GM19372 (cell line): ENCODE results near the gene SHOC2.
A peak's percentile ranks its signal among the peaks of the same experiment; 100 is the strongest.

Experiments
- ATAC-seq: cut with Tn5 transposase; IDR thresholded peaks from one replicate; pipeline ENCODE4 v1.9.1; 2021; ENCODE audit warnings: mild to moderate bottlenecking, low read depth, moderate library complexity; ENCODE audit not compliant: unreplicated experiment

SHOC2 gene

DNA sequence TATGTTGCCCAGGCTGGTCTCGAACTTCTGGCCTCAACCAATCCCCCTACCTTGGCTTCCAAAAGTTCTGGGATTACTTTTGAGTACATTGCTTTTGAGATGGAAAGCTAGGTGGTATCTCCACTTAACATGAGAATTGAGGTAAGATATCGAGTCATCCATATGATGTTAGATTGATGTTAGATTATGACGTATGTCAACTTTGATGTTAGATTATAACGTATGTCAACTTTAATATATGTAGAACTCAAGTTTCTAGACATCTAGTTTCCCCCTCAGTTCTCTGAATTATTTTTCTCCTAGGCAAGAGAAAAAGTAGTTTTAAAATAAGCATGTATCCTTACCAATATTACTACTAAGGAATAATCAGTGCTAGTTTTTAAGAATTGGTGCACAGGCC lies 20.0 kb downstream of the SHOC2 start:
- no peak for ATAC-seq

DNA sequence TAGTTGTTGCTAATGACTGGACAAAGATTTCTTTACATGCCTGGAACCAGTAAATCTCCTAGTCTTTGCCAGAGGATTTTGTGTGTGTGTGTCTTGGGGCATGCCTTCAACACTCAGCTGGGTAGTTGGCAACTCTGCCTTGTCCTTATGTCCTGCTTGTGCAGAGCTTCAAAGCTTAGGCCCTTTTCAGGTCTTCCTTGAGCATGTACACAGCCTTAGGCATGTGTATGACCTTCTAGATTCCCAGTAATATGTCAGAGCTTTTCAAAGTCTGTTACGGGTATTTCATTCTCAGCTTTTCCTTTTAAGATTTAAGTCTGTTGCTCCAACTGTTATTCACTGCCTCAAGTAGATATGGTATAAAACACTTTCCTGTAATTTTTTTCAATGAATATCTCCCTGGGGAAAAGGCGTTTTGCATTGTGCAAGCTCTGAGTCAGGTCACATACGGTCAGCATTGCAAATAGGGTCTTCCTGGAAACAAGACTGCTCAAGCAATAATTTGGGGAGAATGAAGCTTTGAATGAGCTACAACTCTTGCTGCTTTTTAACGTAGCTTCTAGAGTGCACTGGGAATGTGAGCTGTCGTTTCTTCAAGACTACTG lies 25.5 kb downstream of the SHOC2 start:
- no peak for ATAC-seq

DNA sequence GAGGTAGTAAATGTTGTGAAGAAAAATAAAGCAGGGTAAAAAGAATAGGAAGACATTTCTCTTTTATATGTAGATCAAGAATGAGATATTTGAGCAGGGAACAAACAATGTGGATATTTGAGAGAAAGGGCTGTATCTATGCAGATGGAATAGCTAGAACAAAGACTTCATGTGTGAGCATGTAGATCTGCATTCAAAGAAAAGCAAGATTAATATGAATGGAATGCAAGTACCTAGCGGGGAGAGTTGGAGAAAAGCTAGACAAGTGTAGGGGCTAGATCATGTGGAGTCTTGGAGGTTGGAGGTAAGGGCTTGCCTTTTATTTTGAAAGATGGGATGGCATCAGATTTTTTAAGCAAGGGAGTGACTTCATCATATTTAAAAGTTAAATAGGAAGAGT lies 27.1 kb downstream of the SHOC2 start:
- no peak for ATAC-seq

DNA sequence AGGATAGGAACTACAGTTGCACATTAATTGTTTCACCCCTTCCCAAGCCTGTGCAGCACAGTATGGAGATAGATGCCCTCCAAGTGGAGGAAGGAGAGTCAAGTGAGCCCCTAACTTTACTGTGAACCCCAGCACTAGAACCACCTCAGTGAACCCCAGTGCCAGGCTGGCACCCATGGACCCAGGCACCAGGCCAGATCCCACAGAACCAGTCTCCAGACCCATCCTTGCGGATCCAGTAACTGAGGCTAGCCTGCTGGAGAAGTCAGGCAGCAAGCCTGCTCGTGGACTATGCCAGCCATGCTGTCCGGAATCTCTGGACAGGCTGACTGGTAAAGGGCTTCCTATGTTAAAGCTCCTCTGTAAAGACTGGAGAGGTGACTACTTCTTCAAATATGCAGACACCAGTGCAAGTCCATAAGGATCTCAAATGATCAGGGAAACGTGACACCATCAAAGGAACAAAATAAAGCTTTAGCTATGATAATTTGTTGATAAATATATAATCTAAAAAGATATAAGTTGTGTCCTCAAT lies 27.7 kb downstream of the SHOC2 start:
- ATAC-seq = no peak

DNA sequence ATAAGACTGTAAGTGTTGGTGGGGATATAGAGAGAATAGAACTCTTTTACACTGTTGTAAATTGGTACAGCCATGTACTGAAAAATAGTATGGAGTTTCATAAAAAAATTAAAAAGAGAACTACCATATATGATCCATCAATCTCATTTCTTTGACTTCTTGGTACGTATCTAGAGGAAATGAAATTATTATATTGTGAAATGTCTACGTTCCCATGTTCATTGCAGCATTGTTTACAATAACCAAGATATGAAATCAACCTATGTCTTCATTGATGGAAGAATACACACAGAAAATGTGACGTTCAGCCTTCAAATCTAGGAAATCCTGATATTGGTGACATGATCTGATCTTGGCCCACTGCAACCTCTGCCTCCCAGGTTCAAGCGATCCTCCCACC lies 32.0 kb downstream of the SHOC2 start:
- no peak for ATAC-seq

DNA sequence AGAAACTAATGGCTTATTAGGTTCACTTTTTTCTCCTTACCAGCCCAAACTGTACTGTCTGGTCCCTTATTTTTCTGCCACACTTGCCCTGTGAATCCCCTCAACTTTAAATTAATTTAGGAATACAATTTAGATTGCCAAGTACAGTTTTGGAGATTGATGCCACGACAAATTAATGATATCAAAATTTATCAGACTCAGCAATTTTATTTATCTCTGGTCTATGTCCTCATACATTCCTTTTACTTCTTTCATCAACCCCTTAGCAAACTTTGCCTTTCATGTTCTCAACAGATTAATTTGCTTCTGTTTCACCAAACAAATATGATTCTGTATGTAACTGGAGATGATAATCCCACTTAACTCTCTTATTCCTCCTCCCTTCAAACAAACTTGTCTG lies 38.2 kb downstream of the SHOC2 start:
- no peak for ATAC-seq

DNA sequence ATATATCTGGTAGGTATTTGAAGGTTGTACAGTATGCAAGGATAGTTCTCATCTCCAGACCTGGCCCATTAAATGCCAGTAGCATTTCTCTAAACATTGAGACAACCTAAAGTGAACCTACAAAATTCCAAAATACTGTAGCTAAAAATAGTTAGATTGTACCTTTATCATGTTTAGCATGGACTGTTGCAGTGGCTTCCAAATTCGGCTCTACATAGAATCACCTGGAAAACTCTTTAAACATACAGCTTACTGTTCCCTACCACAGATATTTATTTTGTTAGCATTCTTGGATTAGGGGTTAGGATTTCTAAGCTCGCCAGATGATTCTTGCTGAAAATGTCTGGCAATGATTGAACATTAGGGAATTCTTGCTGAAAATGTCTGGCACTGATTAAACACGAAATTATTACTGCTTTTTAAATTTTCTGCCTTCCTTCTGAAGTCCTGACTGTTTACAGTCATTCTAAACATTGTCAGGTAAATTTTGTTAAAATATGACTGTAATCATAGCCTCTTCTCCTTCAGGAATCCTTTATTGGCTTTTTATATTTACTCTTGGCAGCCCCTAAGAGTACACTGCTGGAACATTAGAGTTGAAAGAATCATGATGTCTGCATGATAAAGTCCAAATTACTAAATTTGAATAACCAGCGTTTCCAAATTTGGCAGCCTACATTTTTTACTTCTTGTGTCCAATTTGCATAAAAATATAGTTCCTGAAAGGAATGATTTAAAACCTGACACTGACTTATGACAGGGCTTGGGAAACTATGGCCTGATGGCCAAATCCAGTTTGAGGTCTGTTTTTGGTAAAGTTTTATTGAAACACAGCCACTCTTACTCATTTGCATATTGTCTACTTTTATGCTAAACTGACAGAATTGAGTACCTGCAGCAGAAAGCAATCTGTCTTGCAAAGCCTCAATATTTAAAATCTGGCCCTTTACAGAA lies 40.3 kb downstream of the SHOC2 start:
- ATAC-seq = no peak

DNA sequence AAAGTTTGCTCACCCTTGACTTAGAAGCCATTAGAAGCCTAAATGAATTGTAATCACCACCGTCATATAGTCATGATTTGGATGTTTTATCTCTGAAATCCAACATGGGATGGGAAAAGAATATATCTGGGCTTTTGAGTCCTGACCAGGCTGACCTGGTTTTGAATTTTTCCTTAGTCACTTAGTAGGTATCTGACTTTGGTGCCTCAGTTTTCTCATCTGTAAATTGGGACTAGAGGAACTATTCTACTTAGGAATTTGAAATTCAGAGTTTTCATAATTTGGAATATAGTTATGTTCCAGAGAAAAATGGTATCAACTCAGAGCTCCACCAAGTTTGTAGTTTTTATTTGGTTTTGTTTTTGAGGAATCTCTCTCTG lies 40.9 kb downstream of the SHOC2 start:
- no peak for ATAC-seq

DNA sequence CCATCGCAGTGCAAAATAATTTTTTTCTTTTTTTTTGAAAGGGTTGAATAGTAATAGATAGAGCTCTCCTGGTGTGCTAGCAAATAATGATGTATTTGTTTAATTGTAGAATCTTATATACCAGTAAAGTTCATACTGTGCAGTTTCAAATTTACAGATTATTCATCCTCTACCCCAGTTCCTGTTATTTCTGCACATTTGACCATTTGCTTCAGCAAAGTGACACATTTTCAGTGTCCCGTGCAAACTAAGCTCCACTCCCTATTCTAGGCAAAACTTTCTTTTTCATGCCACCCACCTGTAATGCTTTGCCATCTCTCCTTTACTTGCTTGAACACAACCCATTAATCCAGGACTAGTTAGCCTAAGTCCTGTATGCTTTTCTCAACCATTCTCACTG lies 43.0 kb downstream of the SHOC2 start:
- ATAC-seq = no peak

DNA sequence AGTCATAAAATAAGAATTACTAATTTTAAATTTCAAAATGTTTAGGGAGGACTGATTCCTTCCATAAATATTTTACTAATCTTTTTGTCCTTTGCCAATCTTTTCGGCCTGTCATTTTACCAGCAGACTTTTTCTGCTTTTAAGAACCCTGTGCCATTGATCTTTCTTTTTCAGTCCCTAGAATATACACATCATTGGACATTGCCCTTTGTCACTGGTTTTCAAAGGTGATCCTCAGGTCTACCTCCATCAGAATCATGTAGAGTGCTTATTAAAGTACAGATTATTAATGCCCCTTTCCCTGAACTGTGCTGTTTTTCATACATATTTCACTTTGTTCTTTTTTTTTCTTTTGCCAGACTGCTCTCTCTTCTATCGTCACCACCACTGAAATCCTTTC lies 43.8 kb downstream of the SHOC2 start:
- ATAC-seq = no peak

DNA sequence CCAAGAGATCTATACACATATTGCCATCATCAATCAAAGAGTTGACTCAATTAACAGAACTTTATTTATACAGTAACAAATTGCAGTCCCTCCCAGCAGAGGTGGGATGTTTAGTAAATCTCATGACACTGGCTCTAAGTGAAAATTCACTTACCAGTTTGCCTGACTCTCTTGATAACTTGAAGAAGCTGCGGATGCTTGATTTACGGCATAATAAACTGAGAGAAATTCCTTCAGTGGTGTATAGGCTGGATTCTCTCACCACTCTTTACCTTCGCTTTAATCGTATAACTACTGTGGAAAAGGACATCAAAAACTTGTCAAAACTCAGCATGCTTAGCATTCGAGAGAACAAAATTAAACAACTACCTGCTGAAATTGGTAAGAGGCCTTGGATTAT lies 45.3 kb downstream of the SHOC2 start:
- ATAC-seq = no peak

DNA sequence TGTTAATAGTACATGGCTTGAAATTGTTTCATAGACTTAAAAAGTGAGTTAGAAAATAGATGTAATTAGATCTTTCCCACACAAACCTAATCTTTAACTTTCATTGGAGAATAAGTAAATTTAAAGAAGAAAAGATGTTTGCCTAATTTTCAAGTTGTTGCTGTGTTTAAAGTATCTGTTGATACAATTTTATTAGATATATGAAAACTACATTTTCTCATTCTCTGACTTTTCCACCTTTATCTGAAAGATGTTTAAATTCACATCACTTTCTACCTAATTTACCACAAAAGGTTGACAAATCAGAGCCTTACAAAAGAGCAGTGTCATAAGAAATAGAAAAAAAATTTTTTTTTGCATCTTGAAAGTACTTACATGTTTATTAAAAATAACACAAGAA lies 45.8 kb downstream of the SHOC2 start:
- no peak for ATAC-seq

DNA sequence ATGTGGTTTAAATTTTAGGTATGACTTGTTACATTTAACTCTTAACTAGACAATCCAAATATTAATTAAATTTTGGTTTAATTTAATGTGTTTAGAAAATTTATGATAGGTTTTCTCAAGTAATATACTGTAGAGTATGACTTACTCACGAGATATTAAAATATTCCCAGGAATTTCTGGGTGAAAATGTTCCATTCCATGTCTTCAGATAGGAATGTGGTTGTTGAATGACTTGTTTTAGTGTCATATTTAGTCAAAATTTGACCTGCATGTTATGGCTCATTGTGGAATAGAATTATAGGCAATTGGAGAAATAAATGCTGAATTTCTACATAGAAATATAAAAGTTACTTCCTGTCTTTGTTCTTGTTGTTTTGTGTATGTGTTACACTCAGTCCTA lies 46.7 kb downstream of the SHOC2 start:
- ATAC-seq = no peak

DNA sequence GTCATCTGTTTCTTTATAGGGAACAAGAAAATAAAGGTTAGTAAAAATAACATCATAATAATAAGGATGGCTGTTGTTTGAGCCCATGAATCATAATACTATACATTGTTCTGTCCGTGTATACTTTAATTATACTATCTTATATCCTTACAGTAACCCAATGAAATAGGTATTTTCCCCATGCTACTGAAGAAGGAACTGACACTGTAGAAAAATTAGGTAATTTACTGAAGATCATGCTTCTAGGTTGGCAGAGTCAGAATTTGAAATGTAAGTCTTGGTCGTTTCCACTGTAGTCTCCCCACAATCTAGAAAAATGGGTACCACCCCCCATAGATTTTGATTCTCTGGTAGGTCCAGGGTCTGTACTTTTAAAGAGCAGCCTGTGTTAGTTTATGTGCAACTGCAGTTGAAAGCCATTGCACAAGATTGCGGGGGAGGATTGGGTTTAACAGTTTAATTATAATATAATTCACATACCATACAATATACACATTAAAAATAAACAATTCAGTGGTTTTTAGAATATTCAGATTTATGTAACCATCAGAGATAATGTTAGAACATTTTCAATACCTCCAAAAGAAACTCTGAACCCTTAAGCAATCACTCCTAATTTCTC lies 47.7 kb downstream of the SHOC2 start:
- ATAC-seq = peak; percentile 54

DNA sequence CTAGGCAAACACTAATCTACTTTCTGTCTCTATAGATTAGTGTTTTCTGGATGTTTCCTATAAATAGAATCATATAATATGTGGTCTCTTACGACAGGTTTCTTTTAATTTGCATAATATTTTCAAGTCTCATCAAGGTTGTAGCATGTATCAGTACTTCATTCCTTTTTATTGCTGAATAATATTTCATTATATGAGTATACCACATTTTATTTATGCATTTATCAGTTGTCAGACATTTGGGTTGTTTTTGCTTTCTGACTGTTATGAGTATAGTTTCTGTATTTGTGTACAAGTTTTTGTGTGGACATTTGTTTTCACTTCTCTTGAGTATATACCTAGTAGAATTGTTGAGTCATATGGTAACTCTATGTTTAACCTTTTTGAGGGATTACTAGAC lies 48.2 kb downstream of the SHOC2 start:
- ATAC-seq = no peak

DNA sequence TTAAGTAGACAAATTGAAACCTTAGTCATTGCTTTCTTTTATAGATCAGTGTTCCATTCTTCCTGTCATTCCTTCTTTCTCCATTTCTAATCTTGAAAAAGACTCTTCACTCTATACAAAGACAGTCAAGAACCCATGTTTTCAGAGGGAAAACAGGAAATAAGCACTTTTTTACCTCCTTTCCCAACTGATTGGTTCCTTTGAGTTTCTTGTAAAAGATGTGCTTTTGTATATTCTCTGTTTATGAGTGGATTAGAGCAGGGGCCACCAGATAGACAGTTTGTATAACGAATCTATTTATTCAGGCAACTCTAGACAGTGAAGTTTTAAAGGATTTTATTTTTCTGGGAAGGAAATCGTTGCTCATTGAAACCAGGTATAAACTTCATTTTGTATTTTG lies 49.8 kb downstream of the SHOC2 start:
- no peak for ATAC-seq

DNA sequence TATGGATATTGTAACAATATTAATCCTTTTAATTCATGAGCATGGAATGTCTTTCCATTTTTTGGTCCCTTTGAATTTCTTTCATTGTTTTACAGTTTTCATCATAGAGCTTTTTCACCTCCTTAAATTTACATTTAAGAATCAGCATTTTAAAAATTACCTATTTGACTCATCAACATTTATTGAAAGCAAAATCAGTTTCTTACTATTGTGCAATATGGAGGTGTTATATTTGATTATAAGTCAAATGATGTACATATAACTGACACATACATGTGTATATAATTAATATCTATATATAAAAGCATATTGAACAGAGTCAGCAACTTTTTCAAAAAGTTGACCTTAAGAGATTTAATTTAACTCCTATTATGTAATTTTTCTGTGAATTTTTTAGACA lies 52.2 kb downstream of the SHOC2 start:
- ATAC-seq = no peak

DNA sequence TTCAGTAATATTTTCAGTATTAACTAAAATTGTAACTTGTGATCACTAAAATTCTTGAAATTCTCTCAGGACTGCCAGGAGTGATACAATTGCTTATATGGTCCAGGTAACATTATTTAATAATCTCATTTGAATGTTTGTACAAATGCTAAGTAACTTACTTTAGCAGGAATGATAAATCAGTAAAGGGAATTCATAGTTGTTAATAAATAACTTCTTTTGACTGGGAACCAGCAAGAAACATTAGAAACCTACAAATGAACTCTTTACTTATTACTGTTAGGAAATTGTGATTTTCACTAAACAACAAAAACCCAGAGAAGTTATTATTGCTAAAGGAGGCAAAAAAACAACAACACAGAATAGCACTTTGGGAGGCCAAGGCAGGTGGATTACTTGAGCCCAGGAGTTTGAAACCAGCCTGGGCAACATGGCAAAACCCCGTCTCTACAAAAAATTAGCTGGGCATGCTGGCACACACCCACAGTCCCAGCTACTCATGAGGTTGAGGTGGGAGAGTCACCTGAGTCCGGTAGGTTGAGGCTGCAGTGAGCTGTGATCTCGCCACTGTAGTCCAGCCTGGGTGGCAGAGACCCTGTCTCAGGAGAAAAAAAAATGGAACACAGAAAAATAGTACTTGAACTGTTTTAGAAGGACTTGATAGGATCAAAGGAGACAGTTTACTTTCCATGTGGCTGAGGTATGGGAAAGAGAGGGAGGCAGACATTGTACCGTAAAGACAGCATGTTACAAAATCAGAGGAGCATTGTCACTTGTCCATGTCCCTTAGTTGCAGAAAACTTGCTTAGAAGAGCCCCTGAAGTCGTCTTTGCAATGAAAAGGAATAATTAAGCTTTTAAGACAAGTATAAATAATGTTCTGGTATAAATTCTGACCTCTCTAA lies 53.1 kb downstream of the SHOC2 start:
- ATAC-seq = no peak

DNA sequence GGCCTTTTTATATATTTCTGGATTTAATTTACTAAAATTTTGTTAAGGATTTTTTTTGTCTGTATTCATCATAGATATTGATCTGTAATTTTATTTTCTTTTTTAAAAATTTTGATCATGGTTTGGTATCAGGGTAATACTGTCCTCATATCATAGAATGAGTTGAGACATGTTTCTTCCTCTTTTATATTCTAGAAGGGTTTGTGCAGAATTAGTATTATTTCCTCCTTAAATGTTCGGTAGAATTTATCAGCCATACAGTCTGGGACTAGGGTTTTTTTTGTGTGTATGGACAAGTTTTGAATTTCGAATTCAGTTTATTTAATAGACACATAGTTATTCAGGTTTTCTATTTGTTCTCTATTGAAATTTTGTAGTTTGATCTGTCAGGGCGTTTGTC lies 54.0 kb downstream of the SHOC2 start:
- no peak for ATAC-seq

DNA sequence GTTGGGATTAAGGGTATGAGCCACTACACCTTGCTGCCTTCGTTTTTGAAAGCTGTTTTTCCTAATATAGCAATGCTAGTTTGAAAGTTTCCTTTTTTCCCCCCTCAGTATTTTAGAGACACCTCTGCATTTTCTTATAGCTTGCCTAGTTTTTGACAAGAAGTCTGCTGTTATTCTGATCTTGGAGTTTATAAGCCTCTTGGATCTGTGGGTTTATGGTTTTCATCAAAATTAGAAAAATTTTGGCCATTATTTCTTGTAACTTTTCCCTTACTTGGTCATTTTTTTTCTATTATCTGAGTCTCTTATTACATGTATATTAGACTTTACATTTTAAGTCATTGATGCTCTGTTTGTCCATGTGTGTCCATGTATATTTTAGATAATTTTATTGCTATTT lies 57.2 kb downstream of the SHOC2 start:
- no peak for ATAC-seq
